ENCODE data around the gene POLR1A.

The POLR1A gene

DNA sequence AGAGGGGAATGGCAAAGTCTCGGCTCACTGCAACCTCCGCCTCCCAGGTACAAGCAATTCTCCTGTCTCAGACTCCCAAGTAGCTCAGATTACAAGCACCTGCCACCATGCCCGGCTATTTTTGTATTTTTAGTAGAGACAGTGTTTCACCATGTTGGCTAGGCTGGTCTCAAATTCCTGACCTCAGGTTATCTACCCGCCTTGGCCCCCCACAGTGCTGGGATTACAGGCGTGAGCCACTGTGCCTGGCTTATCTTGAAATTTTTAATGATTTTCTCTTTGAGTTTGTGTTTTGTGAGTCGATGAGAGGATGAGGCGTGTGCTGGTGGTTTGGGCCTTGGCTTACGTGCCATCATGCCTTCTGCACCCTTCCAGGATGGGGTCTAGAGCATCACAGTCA lies 115.6 kb downstream of the POLR1A start:
- H3K4me3 ChIP-seq (IDR thresholded peaks at IDR 0.05; ENCODE audit: insufficient read depth, low read depth, low read length), result no peak overlapping the region
- H3K27ac ChIP-seq, result no peak overlapping the region
- no peaks in the 10 kb centered on the region for H3K36me3 ChIP-seq (ENCODE audit: insufficient read depth)
- H3K4me2 ChIP-seq, result 0 out of 2 replicates have a peak overlapping the region, but pooled peaks have one; percentile 15
- peaks cover 64% of the 10 kb centered on the region for H3K4me1 ChIP-seq (ENCODE audit: low read depth, poor library complexity, severe bottlenecking)
- no peak overlapping the region for H3K9ac ChIP-seq
- H3K79me2 ChIP-seq (ENCODE audit: insufficient read depth, low read depth), result no peaks in the 10 kb centered on the region
- TF ChIP-seq, protein P1, sequence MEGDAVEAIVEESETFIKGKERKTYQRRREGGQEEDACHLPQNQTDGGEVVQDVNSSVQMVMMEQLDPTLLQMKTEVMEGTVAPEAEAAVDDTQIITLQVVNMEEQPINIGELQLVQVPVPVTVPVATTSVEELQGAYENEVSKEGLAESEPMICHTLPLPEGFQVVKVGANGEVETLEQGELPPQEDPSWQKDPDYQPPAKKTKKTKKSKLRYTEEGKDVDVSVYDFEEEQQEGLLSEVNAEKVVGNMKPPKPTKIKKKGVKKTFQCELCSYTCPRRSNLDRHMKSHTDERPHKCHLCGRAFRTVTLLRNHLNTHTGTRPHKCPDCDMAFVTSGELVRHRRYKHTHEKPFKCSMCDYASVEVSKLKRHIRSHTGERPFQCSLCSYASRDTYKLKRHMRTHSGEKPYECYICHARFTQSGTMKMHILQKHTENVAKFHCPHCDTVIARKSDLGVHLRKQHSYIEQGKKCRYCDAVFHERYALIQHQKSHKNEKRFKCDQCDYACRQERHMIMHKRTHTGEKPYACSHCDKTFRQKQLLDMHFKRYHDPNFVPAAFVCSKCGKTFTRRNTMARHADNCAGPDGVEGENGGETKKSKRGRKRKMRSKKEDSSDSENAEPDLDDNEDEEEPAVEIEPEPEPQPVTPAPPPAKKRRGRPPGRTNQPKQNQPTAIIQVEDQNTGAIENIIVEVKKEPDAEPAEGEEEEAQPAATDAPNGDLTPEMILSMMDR (conservative IDR thresholded peaks at IDR 0.05; ENCODE audit: low read depth, low read length), result no peak
- no peaks in the 10 kb centered on the region for H4K20me1 ChIP-seq (ENCODE audit: insufficient read depth)
- no peaks in the 10 kb centered on the region for H3K27me3 ChIP-seq (ENCODE audit: insufficient read depth, low read depth)
- H2AFZ ChIP-seq (ENCODE audit: low read depth), result no peak overlapping the region

DNA sequence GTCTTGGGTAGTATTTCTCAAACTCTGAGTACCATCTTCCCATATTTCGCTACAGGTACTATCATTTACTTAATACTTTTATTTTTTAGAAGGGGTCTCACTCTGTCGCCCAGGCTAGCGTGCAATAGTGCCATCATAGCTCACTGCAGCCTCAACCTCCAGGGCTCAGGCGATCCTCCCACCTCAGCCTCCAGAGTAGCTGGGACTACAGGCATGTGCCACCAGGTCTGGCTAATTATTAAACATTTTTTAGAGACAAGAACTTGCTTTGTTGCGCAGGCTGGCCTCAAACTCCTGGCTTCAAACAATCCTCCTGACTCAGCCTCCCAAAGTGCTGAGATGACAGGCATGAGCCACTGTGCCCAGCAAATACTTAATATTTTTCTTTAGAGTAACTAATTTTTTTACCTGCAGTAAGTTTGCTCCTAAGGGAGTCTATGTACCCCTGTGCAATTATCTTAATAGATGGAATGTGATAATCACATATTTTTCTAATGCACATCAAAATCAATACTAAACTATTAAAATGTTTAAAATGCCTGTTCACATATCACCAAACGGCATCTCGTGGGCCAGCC lies 116.3 kb downstream of the POLR1A start:
- no peak overlapping the region for H3K4me3 ChIP-seq (IDR thresholded peaks at IDR 0.05; ENCODE audit: insufficient read depth, low read depth, low read length)
- peaks cover 57% of the 10 kb centered on the region for H3K4me1 ChIP-seq (ENCODE audit: low read depth, poor library complexity, severe bottlenecking)
- H3K27me3 ChIP-seq (ENCODE audit: insufficient read depth, low read depth), result no peaks in the 10 kb centered on the region
- H2AFZ ChIP-seq (ENCODE audit: low read depth), result no peak overlapping the region
- no peaks in the 10 kb centered on the region for H3K36me3 ChIP-seq (ENCODE audit: insufficient read depth)
- TF ChIP-seq, protein P1 (conservative IDR thresholded peaks at IDR 0.05; ENCODE audit: low read depth, low read length), result no peak
- no peak overlapping the region for H3K27ac ChIP-seq
- no peaks in the 10 kb centered on the region for H3K79me2 ChIP-seq (ENCODE audit: insufficient read depth, low read depth)
- no peak overlapping the region for H3K9ac ChIP-seq
- no peaks in the 10 kb centered on the region for H4K20me1 ChIP-seq (ENCODE audit: insufficient read depth)
- no peak overlapping the region for H3K4me2 ChIP-seq

DNA sequence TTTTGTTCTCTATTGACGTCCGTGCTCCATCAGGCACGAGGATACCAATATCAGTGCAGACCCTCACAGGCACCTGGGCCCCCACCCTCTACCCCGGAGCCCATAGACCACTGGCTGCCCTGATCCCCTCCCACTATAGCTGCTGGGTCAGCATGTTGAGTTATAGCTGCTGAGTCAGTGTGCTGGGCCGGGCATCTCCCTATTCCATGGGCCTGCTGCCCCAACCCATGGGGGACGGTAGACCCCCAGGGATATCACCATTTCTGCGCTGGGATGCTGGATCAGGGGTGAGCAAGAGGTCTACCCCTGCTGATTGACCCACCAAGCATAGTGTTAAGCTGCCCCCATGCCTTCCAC lies 116.8 kb downstream of the POLR1A start:
- Histone ChIP-seq H4K20me1 (ENCODE audit: insufficient read depth) (no peaks in the 10 kb centered on the region), H3K4me1 (ENCODE audit: low read depth, poor library complexity, severe bottlenecking) (peaks cover 53% of the 10 kb centered on the region), H3K9ac (no peak overlapping the region), H3K36me3 (ENCODE audit: insufficient read depth) (no peaks in the 10 kb centered on the region), H3K79me2 (ENCODE audit: insufficient read depth, low read depth) (no peaks in the 10 kb centered on the region), H3K27me3 (ENCODE audit: insufficient read depth, low read depth) (no peaks in the 10 kb centered on the region), H3K27ac (no peak overlapping the region), H3K4me2 (no peak overlapping the region), H2AFZ (ENCODE audit: low read depth) (no peak overlapping the region), H3K4me3 (IDR thresholded peaks at IDR 0.05; ENCODE audit: insufficient read depth, low read depth, low read length) (no peak overlapping the region)
- TF ChIP-seq, protein P1 (conservative IDR thresholded peaks at IDR 0.05; ENCODE audit: low read depth, low read length), result no peak

DNA sequence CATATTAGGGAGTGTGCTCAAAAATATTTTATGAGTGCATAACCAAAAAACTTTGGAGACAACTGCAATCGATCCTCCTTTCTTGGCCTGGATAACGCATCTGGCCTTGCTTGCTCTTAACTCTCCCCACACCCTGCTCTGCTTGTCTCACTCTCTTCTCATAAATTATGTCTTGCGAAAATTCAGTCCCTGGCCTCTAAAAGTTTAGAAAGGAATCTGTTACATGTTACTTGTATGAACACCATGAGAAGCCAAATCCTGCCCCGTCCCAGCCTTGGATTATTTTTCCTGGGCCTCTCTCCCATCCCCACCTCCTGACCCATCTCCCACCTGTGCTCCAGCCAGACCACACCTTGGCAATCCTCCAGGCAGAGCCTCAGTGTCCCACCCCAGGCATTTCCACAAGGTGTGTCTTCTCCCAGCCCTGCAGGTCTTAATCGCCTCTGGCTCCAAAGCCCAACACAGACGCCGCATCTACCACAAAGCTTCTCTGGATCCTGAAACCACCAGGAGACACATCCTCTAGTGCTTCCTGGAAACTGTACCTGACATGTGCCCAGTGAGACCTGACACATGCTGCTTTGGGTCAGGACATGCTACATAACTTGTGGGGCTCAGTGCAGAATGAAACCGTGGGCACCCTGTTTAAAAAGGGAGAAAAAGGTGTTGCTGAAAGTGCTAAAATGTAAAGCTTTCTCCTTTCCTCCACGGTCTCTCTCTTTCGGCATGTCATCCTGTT lies 117.3 kb downstream of the POLR1A start:
- H3K9ac ChIP-seq, result no peak overlapping the region
- H4K20me1 ChIP-seq (ENCODE audit: insufficient read depth), result no peaks in the 10 kb centered on the region
- TF ChIP-seq, protein P1 (conservative IDR thresholded peaks at IDR 0.05; ENCODE audit: low read depth, low read length), result no peak
- no peak overlapping the region for H3K27ac ChIP-seq
- no peaks in the 10 kb centered on the region for H3K27me3 ChIP-seq (ENCODE audit: insufficient read depth, low read depth)
- H3K79me2 ChIP-seq (ENCODE audit: insufficient read depth, low read depth), result no peaks in the 10 kb centered on the region
- H3K4me3 ChIP-seq (IDR thresholded peaks at IDR 0.05; ENCODE audit: insufficient read depth, low read depth, low read length), result no peak overlapping the region
- H2AFZ ChIP-seq (ENCODE audit: low read depth), result no peak overlapping the region
- H3K4me1 ChIP-seq (ENCODE audit: low read depth, poor library complexity, severe bottlenecking), result peaks cover 47% of the 10 kb centered on the region
- no peak overlapping the region for H3K4me2 ChIP-seq
- no peaks in the 10 kb centered on the region for H3K36me3 ChIP-seq (ENCODE audit: insufficient read depth)
